HG03175 (cell line): ENCODE data around the gene KCNJ14.

Experiments used
- ATAC-seq: cut with Tn5 transposase; IDR thresholded peaks from one replicate; pipeline ENCODE4 v1.9.1; 2021; ENCODE audit warnings: mild to moderate bottlenecking, moderate library complexity; ENCODE audit not compliant: unreplicated experiment

KCNJ14 gene

DNA sequence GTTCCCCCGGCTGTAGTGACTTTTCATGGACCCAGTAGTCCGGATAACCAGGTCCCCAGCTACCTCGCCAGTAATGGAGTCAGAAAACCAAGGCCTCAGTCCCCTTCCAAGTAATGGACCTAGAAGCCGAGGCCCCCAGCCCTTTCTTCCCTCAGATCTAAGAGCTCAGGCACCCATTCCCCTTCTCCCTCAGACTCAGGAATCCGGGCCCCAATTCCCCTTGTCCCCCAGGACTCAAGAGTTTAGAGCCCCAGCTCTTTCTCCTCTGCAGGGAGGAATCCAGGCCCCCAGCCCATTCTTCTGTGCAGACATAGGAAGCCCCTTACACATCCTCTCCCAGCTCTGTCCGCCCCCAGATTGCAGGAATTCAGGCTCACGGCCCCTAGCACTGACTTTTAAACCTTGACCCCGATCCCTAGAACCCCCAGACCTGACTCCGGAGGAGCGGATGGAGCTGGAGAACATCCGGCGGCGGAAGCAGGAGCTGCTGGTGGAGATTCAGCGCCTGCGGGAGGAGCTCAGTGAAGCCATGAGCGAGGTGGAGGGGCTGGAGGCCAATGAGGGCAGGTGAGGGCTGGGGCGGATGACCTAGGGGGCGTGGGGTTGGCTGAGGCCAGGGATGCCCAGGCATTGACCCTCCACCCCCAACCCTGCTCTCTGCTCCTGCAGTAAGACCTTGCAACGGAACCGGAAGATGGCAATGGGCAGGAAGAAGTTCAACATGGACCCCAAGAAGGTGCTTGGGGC lies 14.7 kb downstream of the KCNJ14 start:
- no peak for ATAC-seq

GRCh38 chr19:48470856-48471255 lies 15.5 kb downstream of the KCNJ14 start:
- ATAC-seq, result no peak

DNA sequence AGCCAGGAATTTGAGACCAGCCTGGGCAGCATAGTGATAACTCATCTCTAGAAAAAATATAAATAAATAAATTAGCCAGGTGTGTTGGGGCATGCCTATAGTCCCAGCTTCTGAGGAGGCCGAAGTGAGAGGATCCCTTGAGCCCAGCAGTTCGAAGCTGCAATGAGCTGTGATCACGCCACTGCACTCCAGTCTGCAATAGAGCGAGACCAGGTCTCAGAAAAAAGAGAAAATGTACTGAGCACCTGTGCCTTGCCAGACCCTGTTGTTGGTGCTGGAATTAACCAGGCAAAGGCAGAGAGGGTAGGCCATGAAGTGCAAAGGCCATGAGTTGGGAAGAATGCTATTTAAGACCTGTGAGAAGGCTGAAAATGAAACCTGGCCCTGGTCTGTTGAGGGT lies 16.5 kb downstream of the KCNJ14 start:
- no peak for ATAC-seq

DNA sequence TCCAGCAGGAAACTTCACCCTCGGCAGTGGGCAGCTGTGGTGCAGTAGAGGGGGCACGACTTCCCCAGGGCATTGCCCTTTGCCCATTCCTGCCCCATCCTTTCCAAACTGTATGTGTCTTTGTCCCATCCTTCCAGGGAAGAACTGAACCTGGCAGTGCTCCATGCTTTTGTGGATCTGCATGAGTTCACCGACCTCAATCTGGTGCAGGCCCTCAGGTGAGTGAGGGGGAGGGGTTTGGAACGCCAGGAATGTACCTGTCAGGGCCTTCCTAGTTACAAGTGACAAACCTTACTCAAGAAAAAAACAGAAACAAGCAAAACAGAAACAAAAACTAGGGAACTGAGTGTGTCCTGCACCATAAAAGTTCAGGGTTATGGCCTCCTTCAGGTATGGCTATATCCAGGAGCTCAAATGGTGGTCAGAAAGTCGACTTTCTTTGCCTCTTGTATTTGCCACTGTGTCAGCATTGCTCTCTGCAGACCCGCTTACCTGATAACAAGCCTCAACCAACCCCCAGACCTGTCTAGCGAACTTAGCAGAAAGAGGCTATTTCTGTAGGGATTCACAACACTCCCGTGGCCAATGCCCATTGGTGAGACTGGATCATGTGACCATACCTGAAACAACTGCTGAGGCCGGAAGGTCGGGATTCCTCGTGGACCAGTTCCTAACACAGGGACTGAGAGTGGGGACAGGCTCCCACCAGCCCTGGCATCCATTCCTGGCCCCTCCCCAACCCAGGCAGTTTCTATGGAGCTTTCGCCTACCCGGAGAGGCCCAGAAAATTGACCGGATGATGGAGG lies 18.0 kb downstream of the KCNJ14 start:
- no peak for ATAC-seq

- no peak for ATAC-seq
Measured at GRCh38 chr19:48474084-48474592, 18.8 kb downstream of the KCNJ14 start.

GRCh38 chr19:48475369-48476068 lies 20.1 kb downstream of the KCNJ14 start:
- ATAC-seq, result no peak

GRCh38 chr19:48476176-48476575 lies 20.8 kb downstream of the KCNJ14 start:
- ATAC-seq, result no peak

DNA sequence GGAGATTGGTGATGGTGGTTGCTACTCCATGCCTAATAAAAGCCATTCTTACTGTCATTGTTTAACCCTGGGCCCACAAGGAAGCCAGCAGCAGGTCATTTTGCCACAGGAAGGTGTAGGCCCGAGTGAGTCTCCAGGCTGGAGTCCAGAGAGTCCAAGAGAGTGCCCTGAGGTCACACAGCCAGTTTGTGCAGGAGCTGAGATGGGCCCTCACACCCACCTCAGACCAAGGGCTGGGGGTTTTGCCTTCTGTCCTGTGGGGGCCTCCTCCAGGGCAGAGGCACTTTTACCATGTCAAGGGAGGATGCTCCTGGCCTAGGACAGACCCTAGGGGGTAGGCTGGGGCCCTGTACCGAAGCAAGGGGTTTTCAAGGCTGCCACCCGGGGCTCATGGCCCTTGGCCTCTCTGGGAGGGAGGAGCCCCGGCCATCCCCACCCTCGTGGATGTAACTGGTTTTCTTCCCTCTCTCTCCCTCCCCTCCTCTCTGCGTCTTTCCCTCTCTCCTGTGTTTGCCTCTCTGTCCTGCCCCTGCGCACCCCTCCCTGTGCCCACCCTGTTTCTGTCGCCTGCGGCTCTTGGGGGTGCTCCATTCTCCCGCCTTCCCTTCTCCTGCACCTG lies 21.8 kb downstream of the KCNJ14 start:
- no peak for ATAC-seq

DNA sequence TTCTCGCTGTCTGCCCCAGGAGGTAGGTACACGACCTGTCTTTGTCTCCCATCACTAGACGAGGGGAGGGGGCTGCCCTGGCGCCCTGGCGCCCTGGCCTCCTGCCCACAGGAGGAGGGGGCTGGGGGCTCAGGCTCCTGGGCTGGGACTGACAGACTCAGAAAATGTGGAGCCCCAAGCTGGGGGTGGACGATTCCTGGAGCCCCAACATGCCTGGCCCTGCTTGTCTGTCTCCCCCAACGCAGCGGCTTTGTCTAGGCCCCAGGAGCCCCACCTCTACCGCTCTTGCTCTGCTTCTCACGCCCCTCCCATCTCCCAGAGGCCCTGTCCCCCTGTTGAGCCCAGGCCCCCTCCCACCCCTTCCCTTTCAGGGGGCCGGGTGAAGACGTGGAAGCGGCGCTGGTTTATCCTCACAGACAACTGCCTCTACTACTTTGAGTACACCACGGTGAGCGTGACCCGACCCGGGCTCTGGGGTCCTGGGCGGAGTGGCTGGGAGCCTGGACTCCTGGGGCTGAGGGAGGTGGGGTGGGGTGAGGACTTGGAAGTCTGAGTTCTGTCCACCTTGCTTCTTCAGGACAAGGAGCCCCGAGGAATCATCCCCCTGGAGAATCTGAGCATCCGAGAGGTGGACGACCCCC lies 22.4 kb downstream of the KCNJ14 start:
- ATAC-seq, result no peak

DNA sequence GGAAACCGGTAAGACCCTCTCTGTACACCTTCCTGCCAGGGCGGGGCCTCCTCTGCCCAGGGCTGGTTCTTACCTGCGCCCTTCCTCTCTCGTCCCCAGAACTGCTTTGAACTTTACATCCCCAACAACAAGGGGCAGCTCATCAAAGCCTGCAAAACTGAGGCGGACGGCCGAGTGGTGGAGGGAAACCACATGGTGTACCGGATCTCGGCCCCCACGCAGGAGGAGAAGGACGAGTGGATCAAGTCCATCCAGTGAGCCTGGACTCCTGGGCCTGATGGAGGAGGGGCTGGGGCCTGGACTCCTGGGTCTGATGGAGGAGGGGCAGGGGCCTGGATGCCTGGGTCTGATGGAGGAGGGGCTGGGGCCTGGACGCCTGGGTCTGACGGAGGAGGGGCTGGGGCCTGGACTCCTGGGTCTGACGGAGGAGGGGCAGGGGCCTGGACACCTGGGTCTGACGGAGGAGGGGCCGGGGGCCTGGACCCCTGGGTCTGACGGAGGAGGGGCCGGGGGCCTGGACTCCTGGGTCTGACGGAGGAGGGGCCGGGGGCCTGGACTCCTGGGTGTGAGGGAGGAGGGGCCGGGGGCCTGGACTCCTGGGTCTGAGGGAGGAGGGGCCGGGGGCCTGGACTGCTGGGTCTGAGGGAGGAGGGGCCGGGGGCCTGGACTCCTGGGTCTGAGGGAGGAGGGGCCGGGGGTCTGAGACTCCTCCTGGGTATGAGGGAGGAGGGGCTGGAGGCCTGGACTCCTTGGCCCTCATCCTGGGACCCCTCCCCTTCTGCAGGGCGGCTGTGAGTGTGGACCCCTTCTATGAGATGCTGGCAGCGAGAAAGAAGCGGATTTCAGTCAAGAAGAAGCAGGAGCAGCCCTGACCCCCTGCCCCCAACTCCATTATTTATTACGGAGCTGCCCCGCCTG lies 23.2 kb downstream of the KCNJ14 start:
- ATAC-seq, result no peak

DNA sequence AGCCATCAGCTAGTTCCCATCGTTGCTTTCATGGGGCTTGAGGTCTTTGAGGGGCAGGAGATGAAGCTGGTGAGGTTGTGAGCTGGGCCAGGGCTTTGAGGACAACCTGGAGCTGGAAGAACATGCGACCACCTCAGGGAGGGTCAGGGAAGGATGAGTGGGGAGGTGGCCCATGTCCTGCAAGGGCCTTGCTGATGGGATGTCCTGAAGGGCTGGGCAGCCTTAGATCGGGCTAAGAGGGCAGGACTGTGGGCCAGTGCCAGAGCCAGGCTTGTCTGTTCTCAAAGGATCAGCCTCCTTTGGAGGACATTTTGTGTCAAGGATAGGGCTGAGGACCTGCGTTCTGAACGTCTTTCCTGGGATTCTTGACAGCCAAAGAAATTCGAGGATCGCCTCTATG lies 24.3 kb downstream of the KCNJ14 start:
- no peak for ATAC-seq

DNA sequence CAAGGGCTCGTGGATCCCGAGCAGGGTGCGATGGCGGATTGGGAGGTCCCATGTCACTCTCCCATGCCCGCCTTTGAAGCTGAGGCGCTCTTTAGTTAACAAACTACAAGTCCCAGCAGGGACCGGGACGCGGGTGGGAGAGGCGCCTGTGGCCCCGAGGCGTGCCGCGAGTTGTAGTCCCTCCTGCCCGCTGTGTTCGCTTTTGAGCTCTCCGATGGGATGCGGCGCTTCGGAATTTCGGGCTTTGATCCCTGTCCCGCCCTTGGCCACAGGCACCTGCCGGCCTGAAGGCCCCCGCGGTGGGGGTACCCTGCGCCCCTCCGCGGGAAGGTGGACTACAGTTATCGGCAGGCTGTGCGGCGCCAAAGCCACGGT lies 24.8 kb downstream of the KCNJ14 start:
- ATAC-seq, result no peak

DNA sequence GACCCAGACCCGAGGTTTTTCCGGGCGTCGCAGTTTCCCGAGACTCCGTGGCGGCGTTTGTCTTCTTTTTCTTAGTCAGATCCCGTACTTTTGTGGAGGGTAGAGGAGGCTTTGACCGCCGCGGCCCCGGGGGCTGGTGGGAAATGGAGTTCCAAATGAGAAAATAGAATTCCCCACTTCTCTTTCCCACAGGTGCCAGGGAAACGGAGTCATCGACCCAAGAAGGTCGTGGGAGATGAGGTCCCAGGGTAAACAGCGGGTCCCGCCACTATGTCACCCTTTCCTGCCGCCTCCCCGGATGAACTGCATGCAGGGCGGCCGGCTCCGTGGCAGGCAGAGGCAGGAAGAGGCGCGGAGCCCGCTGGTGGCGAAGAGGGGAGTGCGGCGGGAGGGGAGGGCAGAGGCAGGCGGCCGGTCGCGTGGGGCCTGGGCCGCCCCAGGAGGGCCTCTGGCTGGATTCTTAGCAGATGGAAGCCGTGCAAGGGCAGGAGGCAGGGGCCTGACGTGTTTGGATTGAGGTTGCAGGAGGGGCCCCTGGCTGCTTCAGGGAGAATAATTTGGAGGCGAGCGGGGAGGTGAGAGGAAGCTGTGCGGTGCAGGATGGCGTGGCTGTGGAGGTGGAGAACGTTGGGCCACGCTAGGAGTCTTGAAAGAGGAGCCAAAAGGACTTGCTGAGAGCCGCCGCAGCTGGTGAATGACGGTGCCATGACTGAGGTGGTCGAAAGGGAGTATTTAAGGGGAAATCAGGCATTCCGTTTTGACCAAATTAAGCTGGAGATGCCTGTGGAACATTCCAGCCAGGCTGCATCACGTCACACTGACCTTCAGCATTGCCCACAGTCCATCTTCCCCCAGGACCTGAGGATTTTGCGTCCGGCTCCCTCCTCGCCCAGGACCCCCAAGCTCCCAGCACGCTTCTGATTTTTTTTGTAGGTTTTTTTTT lies 25.5 kb downstream of the KCNJ14 start:
- no peak for ATAC-seq

DNA sequence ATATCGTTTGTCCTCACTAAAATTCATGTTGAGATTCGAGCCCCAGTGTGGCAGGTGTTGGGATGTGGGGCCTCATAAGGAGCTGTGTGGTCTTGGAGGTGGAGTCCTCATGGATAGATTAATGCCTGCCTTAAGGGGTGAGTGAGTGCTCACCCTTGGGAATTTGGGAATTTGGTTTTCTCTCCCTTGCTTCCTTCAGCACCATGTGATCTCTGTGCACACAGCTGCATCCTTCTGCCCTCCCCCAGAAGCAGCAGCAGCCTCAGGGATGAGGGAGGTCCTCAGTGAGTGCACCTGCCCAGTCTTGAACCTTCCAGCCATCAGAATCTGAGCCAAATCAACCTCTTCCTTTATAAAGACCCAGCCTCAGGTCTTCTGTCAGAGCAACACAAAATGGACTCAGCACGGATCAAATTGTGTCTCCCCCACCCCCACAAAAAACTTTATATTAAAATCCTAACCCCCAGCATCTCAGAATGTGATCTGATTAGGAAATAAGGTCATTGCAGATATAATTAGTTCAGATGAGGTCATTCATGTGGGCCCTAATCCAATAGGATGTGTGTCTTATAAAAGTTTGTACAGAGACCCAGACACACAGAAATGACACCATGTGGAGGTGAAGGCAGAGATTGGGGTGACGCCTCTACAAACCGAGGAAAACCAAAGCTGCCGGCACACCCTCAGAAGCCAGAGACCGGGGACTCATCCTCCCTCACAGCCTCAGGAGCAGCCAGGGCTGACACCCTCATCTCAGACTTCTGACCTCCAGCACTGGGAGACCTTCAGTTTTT lies 26.7 kb downstream of the KCNJ14 start:
- ATAC-seq, result no peak

DNA sequence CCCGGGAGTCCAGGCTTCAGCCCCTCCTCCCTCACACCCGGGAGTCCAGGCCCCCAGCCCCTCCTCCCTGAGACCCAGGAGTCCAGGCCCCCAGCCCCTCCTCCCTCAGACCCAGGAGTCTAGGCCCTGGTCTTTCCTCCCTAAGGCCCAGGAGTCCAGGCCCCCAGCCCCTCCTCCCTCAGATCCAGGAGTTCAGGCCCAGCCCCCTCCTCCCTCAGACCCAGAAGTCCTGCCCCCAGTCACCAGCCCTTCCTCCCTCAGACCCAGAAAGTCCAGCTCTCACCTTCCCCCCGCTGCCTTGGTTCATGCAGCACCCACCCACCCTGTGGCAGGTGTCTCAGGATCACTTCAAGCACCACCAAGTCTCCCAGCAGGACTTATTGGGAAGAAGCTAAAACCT lies 27.9 kb downstream of the KCNJ14 start:
- ATAC-seq, result no peak

DNA sequence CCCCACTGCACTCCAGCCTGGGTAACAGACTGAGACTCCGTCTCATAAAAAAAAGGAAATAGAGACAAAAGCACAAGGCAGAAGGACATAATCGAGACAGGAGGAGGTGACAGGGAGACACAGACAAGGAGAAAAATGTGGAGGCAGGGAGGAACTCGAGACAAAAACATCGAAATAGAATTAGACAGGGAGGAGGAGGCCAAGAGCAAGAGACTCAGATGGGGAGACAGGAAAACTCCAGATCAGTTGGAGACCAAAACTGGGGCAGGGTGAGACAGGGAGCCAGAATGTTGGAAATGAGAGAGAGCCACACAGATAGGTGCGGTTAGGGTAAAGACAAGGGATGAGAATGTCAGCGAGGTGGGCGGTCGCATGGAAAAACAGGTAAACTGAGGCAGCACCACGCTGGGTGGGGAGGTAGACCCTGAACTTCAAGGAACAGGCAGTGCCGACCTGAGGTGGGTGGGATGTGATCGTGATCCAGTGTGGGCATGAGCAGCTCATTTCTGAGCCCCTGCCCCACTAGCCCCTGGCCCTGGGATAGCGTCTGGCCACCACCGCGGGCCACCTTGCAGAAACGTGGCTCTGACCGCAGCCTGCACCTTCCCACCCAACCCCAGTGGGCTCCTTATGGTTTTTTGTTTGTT lies 29.0 kb downstream of the KCNJ14 start:
- ATAC-seq, result no peak

DNA sequence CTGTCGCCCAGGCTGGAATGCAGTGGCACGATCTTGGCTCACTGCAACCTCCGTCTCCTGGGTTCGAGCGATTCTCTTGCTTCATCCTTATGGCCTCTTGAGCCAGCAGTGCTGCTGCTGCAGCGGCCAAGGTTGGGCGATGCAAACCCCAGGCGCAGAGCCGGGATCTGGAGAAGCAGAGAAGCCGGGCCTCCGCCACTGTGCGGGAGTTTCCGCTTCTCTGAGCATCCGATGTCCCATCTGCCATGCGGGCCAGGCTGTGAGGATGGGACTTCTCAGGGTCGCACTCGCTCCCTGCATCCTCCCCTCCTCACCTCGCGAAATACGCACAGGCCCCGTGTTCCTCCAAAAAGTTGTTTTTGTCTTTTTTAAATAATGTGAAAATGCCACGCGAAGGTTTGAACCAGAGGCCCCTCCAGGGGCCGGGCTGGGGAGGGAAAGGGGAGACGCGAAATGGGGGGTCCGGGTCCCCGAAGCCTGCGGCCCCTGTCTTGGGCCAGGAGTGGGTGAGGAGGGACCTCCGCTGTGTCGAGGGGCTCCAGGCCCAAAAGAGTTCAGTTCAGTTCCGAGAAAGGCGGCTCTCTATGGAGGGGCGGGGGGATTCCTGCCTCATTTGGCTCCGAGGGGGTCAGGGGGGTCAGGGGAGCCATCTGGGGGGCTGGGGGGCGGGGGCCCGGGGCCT lies 29.7 kb downstream of the KCNJ14 start:
- no peak for ATAC-seq
